Measurements from ENCODE around the gene UTY. TPM values are rescaled to one million over a fixed set of nuclear protein-coding genes. Genes with fewer than 3 reads are reported as not detected.

Gene UTY
- total and polyA plus RNA-seq, 10 of the 15 experiments (the other 5 are each of a cell fraction or from before 2014, with no cell fraction given) = 0.13 TPM; not detected in 9

DNA sequence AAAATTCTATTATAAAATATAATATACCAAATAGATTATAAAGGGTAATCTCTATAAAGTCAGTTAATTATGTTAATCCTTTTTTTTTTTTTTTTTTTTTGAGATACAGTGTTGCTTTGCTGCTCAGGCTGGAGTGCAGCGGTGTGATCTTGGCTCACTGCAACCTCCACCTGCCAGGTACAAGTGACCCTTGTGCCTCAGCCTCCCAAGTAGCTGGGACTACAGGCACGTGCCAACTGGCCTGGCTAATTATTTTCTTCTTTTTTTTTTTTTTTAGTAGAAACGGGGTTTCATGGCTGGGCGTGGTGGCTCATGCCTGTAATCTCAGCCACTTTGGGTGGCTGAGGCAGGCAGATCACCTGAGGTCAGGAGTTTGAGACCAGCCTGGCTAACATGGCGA lies 141.9 kb downstream of the UTY start (continued):
- no peak for TF ChIP-seq NFYB (IDR thresholded peaks at IDR 0.05; ENCODE audit: insufficient read depth, low read depth, low read length)
- TF ChIP-seq RAD51 (IDR thresholded peaks at IDR 0.05) = no peak
- TF ChIP-seq SIX5 (IDR thresholded peaks at IDR 0.05; ENCODE audit: low read depth, low read length, severe bottlenecking) = no peak
- TF ChIP-seq LARP7 (IDR thresholded peaks at IDR 0.05) = no peak
- TF ChIP-seq ZNF622 (IDR thresholded peaks at IDR 0.05) = no peak
- no peak for TF ChIP-seq CBX5 (IDR thresholded peaks at IDR 0.05; ENCODE audit: low read depth)
- no peak for TF ChIP-seq SMARCA5 (IDR thresholded peaks at IDR 0.05)

DNA sequence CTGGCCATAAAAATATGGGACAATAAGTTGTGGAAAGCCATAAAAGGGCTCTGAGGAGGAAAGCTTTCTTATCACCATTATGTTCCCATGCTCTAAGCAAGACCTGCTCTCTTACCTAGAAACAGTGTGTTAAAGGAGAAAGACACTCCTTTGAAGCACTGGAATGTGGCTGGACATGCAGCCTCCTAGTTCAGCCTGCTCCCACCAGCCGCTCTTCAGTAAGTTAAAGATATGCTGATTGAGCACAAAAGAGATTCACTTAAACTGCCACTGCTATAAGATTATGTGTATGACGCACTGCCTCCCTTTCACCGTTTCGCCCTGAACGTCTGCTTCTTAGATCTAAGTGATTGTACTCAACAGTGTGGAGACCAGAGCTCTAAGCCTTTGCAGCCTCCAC lies 146.0 kb downstream of the UTY start:
- H3K4me3 ChIP-seq = no peak overlapping the region
- TF ChIP-seq LARP7 (IDR thresholded peaks at IDR 0.05) (no peak), NFXL1 (IDR thresholded peaks at IDR 0.05; ENCODE audit: borderline replicate concordance) (no peak), MXI1 (IDR thresholded peaks at IDR 0.05; ENCODE audit: low read depth, low read length) (no peak), FOXM1 (IDR thresholded peaks at IDR 0.05; ENCODE audit: low read depth, low read length) (no peak), CEBPB (IDR thresholded peaks at IDR 0.05; ENCODE audit: borderline replicate concordance in 1 of 2, low read depth in 2 of 2, low read length in 2 of 2) (no peak), JUNB (IDR thresholded peaks at IDR 0.05) (no peak)
- TF ChIP-seq, protein P1, sequence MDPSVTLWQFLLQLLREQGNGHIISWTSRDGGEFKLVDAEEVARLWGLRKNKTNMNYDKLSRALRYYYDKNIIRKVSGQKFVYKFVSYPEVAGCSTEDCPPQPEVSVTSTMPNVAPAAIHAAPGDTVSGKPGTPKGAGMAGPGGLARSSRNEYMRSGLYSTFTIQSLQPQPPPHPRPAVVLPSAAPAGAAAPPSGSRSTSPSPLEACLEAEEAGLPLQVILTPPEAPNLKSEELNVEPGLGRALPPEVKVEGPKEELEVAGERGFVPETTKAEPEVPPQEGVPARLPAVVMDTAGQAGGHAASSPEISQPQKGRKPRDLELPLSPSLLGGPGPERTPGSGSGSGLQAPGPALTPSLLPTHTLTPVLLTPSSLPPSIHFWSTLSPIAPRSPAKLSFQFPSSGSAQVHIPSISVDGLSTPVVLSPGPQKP (IDR thresholded peaks at IDR 0.05; ENCODE audit: low read depth, low read length) = no peak
- TF ChIP-seq, protein P2, sequence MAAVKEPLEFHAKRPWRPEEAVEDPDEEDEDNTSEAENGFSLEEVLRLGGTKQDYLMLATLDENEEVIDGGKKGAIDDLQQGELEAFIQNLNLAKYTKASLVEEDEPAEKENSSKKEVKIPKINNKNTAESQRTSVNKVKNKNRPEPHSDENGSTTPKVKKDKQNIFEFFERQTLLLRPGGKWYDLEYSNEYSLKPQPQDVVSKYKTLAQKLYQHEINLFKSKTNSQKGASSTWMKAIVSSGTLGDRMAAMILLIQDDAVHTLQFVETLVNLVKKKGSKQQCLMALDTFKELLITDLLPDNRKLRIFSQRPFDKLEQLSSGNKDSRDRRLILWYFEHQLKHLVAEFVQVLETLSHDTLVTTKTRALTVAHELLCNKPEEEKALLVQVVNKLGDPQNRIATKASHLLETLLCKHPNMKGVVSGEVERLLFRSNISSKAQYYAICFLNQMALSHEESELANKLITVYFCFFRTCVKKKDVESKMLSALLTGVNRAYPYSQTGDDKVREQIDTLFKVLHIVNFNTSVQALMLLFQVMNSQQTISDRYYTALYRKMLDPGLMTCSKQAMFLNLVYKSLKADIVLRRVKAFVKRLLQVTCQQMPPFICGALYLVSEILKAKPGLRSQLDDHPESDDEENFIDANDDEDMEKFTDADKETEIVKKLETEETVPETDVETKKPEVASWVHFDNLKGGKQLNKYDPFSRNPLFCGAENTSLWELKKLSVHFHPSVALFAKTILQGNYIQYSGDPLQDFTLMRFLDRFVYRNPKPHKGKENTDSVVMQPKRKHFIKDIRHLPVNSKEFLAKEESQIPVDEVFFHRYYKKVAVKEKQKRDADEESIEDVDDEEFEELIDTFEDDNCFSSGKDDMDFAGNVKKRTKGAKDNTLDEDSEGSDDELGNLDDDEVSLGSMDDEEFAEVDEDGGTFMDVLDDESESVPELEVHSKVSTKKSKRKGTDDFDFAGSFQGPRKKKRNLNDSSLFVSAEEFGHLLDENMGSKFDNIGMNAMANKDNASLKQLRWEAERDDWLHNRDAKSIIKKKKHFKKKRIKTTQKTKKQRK (IDR thresholded peaks at IDR 0.05; ENCODE audit: low read depth, low read length) = no peak
- TF ChIP-seq, protein P3, sequence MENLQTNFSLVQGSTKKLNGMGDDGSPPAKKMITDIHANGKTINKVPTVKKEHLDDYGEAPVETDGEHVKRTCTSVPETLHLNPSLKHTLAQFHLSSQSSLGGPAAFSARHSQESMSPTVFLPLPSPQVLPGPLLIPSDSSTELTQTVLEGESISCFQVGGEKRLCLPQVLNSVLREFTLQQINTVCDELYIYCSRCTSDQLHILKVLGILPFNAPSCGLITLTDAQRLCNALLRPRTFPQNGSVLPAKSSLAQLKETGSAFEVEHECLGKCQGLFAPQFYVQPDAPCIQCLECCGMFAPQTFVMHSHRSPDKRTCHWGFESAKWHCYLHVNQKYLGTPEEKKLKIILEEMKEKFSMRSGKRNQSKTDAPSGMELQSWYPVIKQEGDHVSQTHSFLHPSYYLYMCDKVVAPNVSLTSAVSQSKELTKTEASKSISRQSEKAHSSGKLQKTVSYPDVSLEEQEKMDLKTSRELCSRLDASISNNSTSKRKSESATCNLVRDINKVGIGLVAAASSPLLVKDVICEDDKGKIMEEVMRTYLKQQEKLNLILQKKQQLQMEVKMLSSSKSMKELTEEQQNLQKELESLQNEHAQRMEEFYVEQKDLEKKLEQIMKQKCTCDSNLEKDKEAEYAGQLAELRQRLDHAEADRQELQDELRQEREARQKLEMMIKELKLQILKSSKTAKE (IDR thresholded peaks at IDR 0.05; ENCODE audit: low read depth, poor library complexity, severe bottlenecking) = no peak
- H3K9ac ChIP-seq (ENCODE audit: control insufficient read depth, insufficient read depth, low read length) = no peak overlapping the region
- no peak for ATAC-seq
- no peak overlapping the region for H3K4me2 ChIP-seq (ENCODE audit: control insufficient read depth, insufficient read depth)
- intact Hi-C loops (cut with micrococcal nuclease; ENCODE audit: unreplicated experiment) = no loop called here
- no peaks in the 10 kb centered on the region for H3K36me3 ChIP-seq (ENCODE audit: control insufficient read depth in 2 of 2, insufficient read depth in 2 of 2, low read length in 1 of 2)
- H3K4me1 ChIP-seq (ENCODE audit: control insufficient read depth, insufficient read depth, low read length) = no peaks in the 10 kb centered on the region
- H3K9me3 ChIP-seq (replicated peaks; ENCODE audit: control insufficient read depth, insufficient read depth, low read length) = no peaks in the 10 kb centered on the region
- ChIA-PET RAD21 (ENCODE audit: unreplicated experiment) (no interaction called here), POLR2A (no interaction called here), SMC1A (ENCODE audit: uncharacterized antibody, unreplicated experiment) (no interaction called here), CTCF (no interaction called here)
- no peak overlapping the region for H3K27ac ChIP-seq (ENCODE audit: control insufficient read depth, insufficient read depth)
- DNase-seq (ENCODE audit: low read depth, low spot score) = no peak
- no peaks in the 10 kb centered on the region for H3K79me2 ChIP-seq (ENCODE audit: control insufficient read depth, insufficient read depth, low read length)
- WGBS (ENCODE audit: insufficient coverage, insufficient replicate concordance, low lambda C conversion rate, missing lambda C conversion rate) = no CpG with 5 or more reads among the region's 5 CpGs
- no peak overlapping the region for H2AFZ ChIP-seq (ENCODE audit: control insufficient read depth, low read depth, low read length)
- FAIRE-seq = no peak
- no peaks in the 10 kb centered on the region for H3K27me3 ChIP-seq (replicated peaks in 1 of 2; ENCODE audit: control insufficient read depth in 2 of 2, insufficient read depth in 2 of 2, low read length in 1 of 2)
- BruUV-seq (replicated peaks) = no TSS peak
- in situ Hi-C loops (cut with MboI) = no loop called here
- H4K20me1 ChIP-seq (ENCODE audit: control insufficient read depth, insufficient read depth) = no peaks in the 10 kb centered on the region
